Measurements from ENCODE around the gene NEGR1. TPM values are rescaled to one million over a fixed set of nuclear protein-coding genes. Genes with fewer than 3 reads are reported as not detected.

The NEGR1 gene
- total and polyA plus RNA-seq, 9 of the 15 experiments (the other 6 are each of a cell fraction or from before 2014, with no cell fraction given) = not detected

DNA sequence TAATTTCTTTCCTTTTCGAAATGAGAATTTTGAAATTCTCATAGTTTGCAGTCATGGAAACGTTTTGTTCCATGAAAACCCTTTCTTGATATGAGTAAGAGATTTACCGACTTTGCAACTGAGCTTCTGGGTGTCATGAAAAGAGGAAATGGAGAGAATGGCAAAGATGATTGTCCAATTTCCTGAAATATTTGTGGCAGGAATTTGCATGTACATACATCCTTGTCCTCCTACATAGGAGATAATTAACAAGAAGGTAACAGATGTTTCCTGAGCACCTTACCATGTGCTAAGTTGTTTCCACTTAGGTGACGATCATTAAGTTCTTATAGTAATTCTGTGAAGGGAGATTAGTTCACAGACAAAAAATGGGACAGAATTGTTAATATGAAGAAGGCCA, 170.7 kb downstream of the NEGR1 start:
- TF ChIP-seq, protein P1, sequence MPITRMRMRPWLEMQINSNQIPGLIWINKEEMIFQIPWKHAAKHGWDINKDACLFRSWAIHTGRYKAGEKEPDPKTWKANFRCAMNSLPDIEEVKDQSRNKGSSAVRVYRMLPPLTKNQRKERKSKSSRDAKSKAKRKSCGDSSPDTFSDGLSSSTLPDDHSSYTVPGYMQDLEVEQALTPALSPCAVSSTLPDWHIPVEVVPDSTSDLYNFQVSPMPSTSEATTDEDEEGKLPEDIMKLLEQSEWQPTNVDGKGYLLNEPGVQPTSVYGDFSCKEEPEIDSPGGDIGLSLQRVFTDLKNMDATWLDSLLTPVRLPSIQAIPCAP (CRISPR knock-in tag; IDR thresholded peaks at IDR 0.05; ENCODE audit: borderline replicate concordance) = no peak
- TF ChIP-seq, protein P2, sequence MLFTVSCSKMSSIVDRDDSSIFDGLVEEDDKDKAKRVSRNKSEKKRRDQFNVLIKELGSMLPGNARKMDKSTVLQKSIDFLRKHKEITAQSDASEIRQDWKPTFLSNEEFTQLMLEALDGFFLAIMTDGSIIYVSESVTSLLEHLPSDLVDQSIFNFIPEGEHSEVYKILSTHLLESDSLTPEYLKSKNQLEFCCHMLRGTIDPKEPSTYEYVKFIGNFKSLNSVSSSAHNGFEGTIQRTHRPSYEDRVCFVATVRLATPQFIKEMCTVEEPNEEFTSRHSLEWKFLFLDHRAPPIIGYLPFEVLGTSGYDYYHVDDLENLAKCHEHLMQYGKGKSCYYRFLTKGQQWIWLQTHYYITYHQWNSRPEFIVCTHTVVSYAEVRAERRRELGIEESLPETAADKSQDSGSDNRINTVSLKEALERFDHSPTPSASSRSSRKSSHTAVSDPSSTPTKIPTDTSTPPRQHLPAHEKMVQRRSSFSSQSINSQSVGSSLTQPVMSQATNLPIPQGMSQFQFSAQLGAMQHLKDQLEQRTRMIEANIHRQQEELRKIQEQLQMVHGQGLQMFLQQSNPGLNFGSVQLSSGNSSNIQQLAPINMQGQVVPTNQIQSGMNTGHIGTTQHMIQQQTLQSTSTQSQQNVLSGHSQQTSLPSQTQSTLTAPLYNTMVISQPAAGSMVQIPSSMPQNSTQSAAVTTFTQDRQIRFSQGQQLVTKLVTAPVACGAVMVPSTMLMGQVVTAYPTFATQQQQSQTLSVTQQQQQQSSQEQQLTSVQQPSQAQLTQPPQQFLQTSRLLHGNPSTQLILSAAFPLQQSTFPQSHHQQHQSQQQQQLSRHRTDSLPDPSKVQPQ (CRISPR knock-in tag; IDR thresholded peaks at IDR 0.05; ENCODE audit: borderline replicate concordance) = no peak
- TF ChIP-seq SNIP1 (IDR thresholded peaks at IDR 0.05; ENCODE audit: low read depth) (no peak), ZFP36 (IDR thresholded peaks at IDR 0.05; ENCODE audit: low read depth, low read length, partially characterized antibody) (no peak), DIDO1 (tag; IDR thresholded peaks at IDR 0.05; ENCODE audit: low read depth) (no peak), TEAD1 (CRISPR knock-in tag; IDR thresholded peaks at IDR 0.05) (no peak)
- TF ChIP-seq, protein P3, sequence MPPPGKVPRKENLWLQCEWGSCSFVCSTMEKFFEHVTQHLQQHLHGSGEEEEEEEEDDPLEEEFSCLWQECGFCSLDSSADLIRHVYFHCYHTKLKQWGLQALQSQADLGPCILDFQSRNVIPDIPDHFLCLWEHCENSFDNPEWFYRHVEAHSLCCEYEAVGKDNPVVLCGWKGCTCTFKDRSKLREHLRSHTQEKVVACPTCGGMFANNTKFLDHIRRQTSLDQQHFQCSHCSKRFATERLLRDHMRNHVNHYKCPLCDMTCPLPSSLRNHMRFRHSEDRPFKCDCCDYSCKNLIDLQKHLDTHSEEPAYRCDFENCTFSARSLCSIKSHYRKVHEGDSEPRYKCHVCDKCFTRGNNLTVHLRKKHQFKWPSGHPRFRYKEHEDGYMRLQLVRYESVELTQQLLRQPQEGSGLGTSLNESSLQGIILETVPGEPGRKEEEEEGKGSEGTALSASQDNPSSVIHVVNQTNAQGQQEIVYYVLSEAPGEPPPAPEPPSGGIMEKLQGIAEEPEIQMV (tag; conservative IDR thresholded peaks at IDR 0.05; ENCODE audit: low read depth) = no peak
- TF ChIP-seq, protein P4, sequence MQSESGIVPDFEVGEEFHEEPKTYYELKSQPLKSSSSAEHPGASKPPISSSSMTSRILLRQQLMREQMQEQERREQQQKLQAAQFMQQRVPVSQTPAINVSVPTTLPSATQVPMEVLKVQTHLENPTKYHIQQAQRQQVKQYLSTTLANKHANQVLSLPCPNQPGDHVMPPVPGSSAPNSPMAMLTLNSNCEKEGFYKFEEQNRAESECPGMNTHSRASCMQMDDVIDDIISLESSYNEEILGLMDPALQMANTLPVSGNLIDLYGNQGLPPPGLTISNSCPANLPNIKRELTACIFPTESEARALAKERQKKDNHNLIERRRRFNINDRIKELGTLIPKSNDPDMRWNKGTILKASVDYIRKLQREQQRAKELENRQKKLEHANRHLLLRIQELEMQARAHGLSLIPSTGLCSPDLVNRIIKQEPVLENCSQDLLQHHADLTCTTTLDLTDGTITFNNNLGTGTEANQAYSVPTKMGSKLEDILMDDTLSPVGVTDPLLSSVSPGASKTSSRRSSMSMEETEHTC (IDR thresholded peaks at IDR 0.05) = no peak
- in situ Hi-C loops (cut with MboI) = no loop called here
- POLR2A ChIA-PET = no interaction called here
- intact Hi-C loops (cut with micrococcal nuclease) = no loop called here
- Histone ChIP-seq H3K4me2 (ENCODE audit: insufficient read depth, low read length) (no peak overlapping the region), H3K27me3 (ENCODE audit: control insufficient read depth in 2 of 2, insufficient read depth in 2 of 2, low read length in 2 of 2) (no peaks in the 10 kb centered on the region), H3K4me1 (replicated peaks in 1 of 2; ENCODE audit: control insufficient read depth in 2 of 2, insufficient read depth in 2 of 2, low read length in 2 of 2) (no peaks in the 10 kb centered on the region), H2AFZ (ENCODE audit: low read depth, low read length) (no peak overlapping the region), H3K4me3 (no peak overlapping the region), H3K27ac (ENCODE audit: extremely low read depth, low read depth, low read length) (no peak overlapping the region), H4K20me1 (replicated peaks; ENCODE audit: control insufficient read depth, insufficient read depth, low read length) (no peaks in the 10 kb centered on the region), H3K79me2 (ENCODE audit: control insufficient read depth, insufficient read depth, low read length) (no peaks in the 10 kb centered on the region), H3K9me1 (ENCODE audit: control insufficient read depth, insufficient read depth, low read length) (no peaks in the 10 kb centered on the region), H3K36me3 (ENCODE audit: control insufficient read depth, insufficient read depth, low read length) (no peaks in the 10 kb centered on the region), H3K9ac (ENCODE audit: insufficient read depth in 1 of 2, low read depth in 2 of 2, low read length in 2 of 2) (no peak overlapping the region), H3K9me3 (replicated peaks; ENCODE audit: control insufficient read depth, insufficient read depth, low read depth, low read length) (no peaks in the 10 kb centered on the region)
- FAIRE-seq = no peak
- CTCF ChIA-PET (ENCODE audit: low intra/inter-chr PET ratio) = no interaction called here
- no peak for ATAC-seq
- no TSS peak for BruUV-seq (replicated peaks)
- no peak for DNase-seq (ENCODE audit: extremely low read depth in 1 of 4, low spot score in 3 of 4)
- WGBS (ENCODE audit: insufficient coverage, low coverage, missing lambda C conversion rate) = 2% methylated on average over 4 of the region's 4 CpGs
